Activated naive CD8-positive, alpha-beta T cell treated with anti-CD3 and anti-CD28 coated beads for 36 hours (primary cell): ENCODE measurements around the gene ANKS6. TPM values are rescaled to one million over a fixed set of nuclear protein-coding genes. Genes with fewer than 3 reads are reported as not detected.
A peak's percentile ranks its signal among the peaks of the same experiment; 100 is the strongest.

Source experiments
- DNase-seq: peaks from one replicate; pipeline ENCODE4 v3.0.0; 2021
- H3K27ac Mint-ChIP-seq: one replicate; pipeline ENCODE4 v1.8.0; 2022; ENCODE audit warnings: mild to moderate bottlenecking, moderate library complexity, mixed read lengths
- H3K27me3 Mint-ChIP-seq: one replicate; pipeline ENCODE4 v1.8.0; 2022; ENCODE audit warnings: mild to moderate bottlenecking, mixed read lengths
- H3K36me3 Mint-ChIP-seq: one replicate; pipeline ENCODE4 v1.8.0; 2021; ENCODE audit warnings: mild to moderate bottlenecking, mixed read lengths
- H3K4me1 Mint-ChIP-seq: one replicate; pipeline ENCODE4 v1.8.0; 2021; ENCODE audit warnings: mixed read lengths
- H3K4me3 Mint-ChIP-seq: one replicate; pipeline ENCODE4 v1.8.0; 2022; ENCODE audit warnings: mild to moderate bottlenecking, moderate library complexity, mixed read lengths
- H3K9me3 Mint-ChIP-seq: one replicate; pipeline ENCODE4 v1.8.0; 2022; ENCODE audit warnings: mixed read lengths
- total RNA-seq, 2 experiments: library from RNA; stranded (reverse); gene quantifications; one replicate each; pipeline ENCODE4 v1.2.3, GENCODE V29; 2021

ANKS6 gene
- total RNA-seq, 2 experiments from 2014 or later = 17.9 to 21.8 TPM

DNA sequence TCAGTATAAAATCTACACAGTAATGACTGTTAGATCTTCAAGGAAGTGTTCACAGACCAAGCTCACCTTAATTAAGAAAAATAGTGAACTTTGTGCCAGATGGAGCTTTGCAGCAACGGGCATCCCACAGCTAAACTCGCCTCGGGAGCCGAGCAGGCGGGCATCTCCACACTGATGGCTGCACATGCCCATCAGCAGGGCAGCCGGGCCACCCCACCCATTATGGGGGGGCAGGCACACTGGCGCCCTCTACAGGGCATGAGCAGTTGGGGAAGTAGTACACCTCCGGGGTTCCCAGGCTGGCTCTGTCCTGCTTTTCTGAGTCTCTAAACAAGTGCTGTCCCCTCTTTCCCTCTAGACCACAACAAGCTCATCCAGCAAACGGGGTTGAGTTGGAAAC, 21.6 kb downstream of the ANKS6 start:
- H3K9me3 Mint-ChIP-seq = no peaks in the 10 kb centered on the region
- H3K27ac Mint-ChIP-seq = no peak overlapping the region
- no peak overlapping the region for H3K4me3 Mint-ChIP-seq
- H3K36me3 Mint-ChIP-seq = peaks cover 25% of the 10 kb centered on the region
- H3K4me1 Mint-ChIP-seq = no peaks in the 10 kb centered on the region
- H3K27me3 Mint-ChIP-seq = no peaks in the 10 kb centered on the region
- DNase-seq = peak; percentile 23

DNA sequence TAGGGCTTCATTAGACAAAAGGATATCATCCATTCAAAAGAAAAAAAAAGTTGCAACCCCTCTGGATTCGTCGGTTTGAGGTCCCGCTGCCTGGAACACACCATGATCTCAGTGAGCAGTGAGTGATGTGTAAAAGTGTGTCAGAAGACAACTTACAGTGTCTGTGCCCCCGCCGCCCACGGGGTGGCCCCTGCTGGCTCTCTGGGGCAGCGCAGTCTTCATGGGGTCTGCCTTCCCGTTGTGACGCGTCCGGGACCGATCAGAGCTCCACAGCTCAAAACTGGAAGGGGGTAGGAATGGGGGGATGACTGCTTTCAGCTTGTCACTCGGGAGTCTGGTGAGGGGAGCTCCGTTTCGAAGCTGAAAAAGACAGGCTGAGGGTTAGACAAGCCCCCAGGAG, 22.6 kb downstream of the ANKS6 start:
- no peaks in the 10 kb centered on the region for H3K27me3 Mint-ChIP-seq
- H3K36me3 Mint-ChIP-seq = peaks cover 25% of the 10 kb centered on the region
- H3K4me3 Mint-ChIP-seq = no peak overlapping the region
- H3K9me3 Mint-ChIP-seq = no peaks in the 10 kb centered on the region
- no peak for DNase-seq
- no peak overlapping the region for H3K27ac Mint-ChIP-seq
- no peaks in the 10 kb centered on the region for H3K4me1 Mint-ChIP-seq

DNA sequence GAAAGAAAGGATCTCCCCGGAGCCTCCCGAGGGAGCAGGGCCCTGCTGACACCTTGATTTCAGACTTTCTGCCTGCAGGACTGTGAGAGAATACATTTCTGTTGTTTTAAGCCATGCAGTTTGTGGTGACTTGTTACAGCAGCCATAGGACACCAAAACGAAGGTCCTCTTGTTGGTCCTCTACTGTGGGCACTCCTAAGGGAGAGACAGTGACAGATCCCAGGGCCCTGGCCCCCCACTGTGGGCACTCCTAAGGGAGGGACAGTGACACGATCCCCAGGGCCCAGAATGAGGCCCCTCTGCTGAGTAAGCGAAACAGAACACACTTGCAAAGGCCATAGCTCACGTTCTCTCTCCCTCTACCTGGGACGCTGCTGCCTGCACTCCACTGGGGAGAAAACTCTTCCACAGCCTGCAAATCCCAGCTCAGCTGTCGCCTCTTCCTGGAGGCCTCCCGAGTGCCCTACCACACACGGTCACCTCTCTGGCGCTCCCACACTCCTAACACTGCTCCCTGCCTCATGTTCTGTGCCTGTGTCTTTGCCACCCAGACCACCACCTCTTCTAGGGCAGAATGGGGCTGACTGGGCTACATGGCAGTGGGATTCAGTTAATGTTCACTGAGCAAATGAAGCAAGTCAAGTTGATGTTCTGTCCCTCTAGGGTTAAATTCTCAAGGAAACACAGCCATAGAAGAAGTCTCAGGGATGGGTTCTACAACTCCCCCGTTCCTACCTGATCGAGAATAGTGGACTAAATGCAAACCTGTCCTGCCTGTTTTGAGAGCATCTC, 23.8 kb downstream of the ANKS6 start:
- H3K36me3 Mint-ChIP-seq = peaks cover 22% of the 10 kb centered on the region
- H3K4me1 Mint-ChIP-seq = no peaks in the 10 kb centered on the region
- no peak overlapping the region for H3K27ac Mint-ChIP-seq
- H3K9me3 Mint-ChIP-seq = no peaks in the 10 kb centered on the region
- H3K4me3 Mint-ChIP-seq = no peak overlapping the region
- H3K27me3 Mint-ChIP-seq = no peaks in the 10 kb centered on the region
- DNase-seq = no peak

DNA sequence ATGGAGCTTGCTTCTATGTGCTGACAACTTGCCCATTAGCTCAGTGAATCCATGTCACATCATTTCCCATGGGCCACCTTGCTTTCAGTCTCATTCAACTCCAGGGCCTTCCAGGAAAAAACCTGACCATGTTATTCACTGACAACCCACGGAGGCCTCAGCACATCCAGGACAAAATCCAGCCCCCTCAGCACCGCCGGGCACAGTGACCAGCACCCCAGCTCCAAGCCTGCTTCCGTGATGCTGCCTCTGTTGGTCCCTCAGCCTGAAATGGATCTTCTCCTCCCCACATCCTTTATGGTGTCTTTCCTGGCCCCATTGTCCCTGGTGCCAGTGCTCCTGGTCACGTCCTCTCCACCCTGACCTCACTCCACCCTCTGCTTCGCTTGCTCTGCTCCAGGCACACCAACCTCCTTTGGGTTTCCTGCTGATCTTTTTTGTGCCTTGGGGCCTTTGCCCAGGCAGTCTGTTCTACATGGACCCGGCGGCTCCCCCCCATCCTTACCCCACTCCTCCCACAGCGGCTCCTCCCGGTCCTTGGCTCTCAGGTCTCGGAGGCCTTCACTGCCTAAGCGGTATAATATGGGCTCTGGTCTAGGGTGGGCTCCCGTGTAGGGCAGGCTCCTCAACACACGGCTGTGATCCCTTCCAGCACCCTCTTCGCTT, 25.0 kb downstream of the ANKS6 start:
- peaks cover 29% of the 10 kb centered on the region for H3K36me3 Mint-ChIP-seq
- H3K27ac Mint-ChIP-seq = no peak overlapping the region
- no peaks in the 10 kb centered on the region for H3K4me1 Mint-ChIP-seq
- H3K9me3 Mint-ChIP-seq = no peaks in the 10 kb centered on the region
- no peaks in the 10 kb centered on the region for H3K27me3 Mint-ChIP-seq
- no peak overlapping the region for H3K4me3 Mint-ChIP-seq
- no peak for DNase-seq

DNA sequence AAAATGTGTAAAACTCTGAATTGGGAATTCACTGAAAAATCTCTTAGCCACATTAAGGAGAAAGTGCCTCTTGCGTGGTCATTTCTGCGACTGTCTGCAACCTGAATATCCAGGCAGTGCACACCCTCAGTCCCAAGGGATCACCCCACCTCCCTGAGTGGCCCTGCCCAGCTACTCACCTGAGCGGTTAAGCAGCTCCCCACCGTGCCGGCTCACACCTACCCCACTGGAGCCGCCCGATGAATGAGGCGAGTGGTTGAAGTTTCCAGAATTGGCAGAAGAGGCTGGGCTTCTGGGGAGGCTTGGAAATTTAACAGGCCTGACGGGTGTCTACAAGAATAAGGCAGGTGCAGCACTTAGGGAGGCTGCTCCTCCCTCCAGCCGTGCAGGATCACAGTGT, 25.6 kb downstream of the ANKS6 start:
- DNase-seq = no peak
- no peak overlapping the region for H3K27ac Mint-ChIP-seq
- H3K4me1 Mint-ChIP-seq = no peaks in the 10 kb centered on the region
- no peak overlapping the region for H3K4me3 Mint-ChIP-seq
- H3K36me3 Mint-ChIP-seq = peaks cover 33% of the 10 kb centered on the region
- no peaks in the 10 kb centered on the region for H3K27me3 Mint-ChIP-seq
- no peaks in the 10 kb centered on the region for H3K9me3 Mint-ChIP-seq

DNA sequence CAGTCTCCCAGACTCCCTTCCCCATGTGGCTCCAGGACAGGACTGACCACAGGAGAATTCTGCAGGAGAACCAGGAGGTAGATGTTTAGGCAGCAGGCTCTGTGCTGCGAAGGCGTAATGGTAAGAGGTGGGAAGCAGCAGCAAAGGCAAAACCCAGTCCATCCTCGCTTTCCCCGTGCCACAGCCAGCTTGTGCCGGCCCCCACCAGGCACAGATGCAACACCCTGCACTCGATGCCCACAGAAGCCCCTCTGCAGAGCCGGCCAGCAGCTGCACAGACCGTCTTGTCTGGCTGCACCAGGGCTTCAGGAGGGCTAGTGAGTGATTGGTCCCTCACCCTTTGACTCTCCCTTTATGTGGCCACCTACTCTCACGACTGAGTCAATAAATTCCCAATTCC, 28.0 kb downstream of the ANKS6 start:
- no peaks in the 10 kb centered on the region for H3K4me1 Mint-ChIP-seq
- no peak overlapping the region for H3K27ac Mint-ChIP-seq
- peaks cover 47% of the 10 kb centered on the region for H3K36me3 Mint-ChIP-seq
- DNase-seq = no peak
- H3K27me3 Mint-ChIP-seq = no peaks in the 10 kb centered on the region
- H3K4me3 Mint-ChIP-seq = no peak overlapping the region
- H3K9me3 Mint-ChIP-seq = peaks cover 5% of the 10 kb centered on the region

DNA sequence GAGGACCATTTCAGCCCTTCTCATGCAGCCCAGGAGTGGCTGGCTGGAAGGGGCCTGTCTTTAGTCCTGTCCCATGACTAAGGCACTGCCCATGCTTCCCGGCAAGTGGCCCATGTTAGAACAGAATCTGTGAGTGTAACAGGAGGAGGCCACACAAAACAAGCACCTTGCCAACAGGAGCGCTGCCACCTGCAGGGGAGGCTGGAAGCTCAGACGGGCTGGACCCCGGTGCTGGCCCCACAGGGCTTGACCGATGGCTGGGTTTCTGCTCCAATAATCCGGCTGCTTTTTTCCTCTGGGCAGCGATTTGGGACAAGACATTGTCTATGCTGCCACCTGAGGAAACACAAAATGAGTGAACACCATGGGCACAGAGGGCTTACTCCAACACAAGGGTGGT, 28.4 kb downstream of the ANKS6 start:
- Mint-ChIP-seq H3K4me3 (no peak overlapping the region), H3K4me1 (no peaks in the 10 kb centered on the region), H3K36me3 (peaks cover 50% of the 10 kb centered on the region), H3K27ac (no peak overlapping the region), H3K27me3 (no peaks in the 10 kb centered on the region), H3K9me3 (peaks cover 5% of the 10 kb centered on the region)
- DNase-seq = no peak

DNA sequence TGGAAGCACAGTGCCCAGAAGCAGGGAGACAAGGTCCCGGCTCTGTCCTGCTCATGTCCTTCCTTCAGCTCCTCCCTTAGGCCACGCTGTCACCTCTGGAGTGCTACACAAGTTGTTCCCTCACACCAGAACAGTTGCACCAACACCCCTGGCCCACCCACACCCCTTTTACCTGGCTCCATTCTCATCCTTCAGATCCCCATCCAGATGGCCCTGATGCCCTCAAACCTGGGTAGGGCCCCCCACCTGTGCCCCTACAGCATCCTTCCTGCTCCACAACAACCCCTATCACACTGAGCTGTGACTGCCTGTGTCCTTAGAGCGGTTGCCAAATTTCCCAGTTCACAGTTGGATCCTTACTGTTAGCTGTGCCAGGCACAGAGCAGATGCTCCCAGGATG, 29.2 kb downstream of the ANKS6 start:
- no peak overlapping the region for H3K4me3 Mint-ChIP-seq
- no peak overlapping the region for H3K27ac Mint-ChIP-seq
- no peaks in the 10 kb centered on the region for H3K27me3 Mint-ChIP-seq
- no peak for DNase-seq
- H3K9me3 Mint-ChIP-seq = peaks cover 5% of the 10 kb centered on the region
- H3K4me1 Mint-ChIP-seq = no peaks in the 10 kb centered on the region
- H3K36me3 Mint-ChIP-seq = peaks cover 55% of the 10 kb centered on the region

DNA sequence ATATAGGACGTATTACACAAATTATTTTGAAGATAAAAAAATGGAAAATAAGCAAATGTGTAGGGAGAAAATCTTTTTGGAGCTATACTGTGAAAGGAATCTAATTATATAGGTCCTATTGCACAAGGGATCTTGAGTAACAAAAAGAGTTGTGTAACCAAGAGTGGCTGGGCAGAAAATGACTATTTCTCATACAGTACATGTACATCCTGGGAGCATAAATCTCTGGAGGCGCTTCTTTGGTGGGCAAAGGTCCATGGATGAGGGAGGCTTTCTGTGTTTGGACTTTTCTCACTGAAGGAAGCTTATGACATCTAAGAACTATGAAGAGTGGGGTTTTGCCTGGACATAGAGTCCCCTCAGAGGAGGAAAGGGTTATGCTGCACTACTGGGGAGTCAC, 29.8 kb downstream of the ANKS6 start:
- H3K9me3 Mint-ChIP-seq = peaks cover 5% of the 10 kb centered on the region
- no peak overlapping the region for H3K27ac Mint-ChIP-seq
- H3K27me3 Mint-ChIP-seq = no peaks in the 10 kb centered on the region
- no peaks in the 10 kb centered on the region for H3K4me1 Mint-ChIP-seq
- no peak for DNase-seq
- H3K4me3 Mint-ChIP-seq = no peak overlapping the region
- peaks cover 56% of the 10 kb centered on the region for H3K36me3 Mint-ChIP-seq

DNA sequence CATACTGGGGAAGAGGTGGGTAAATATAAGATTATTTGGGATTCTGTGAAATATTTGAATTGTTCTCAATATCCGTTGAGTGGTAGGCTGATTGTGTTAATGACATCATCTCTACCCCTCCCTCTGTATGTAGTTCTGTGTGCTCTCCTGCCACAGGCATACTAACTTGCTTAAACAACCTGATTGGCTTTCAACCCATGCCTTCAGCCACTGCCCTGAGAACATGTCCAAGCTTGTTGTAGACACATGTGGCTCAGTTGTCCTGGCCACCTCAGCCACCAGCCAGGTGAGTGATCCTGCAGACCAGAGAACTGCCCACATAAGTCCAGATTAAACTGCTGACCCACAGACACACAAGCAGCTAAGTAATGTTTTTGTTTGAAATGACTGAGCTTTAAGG, 31.1 kb downstream of the ANKS6 start:
- Mint-ChIP-seq H3K4me3 (no peak overlapping the region), H3K36me3 (peaks cover 55% of the 10 kb centered on the region), H3K27me3 (no peaks in the 10 kb centered on the region), H3K9me3 (peaks cover 5% of the 10 kb centered on the region), H3K27ac (no peak overlapping the region), H3K4me1 (no peaks in the 10 kb centered on the region)
- no peak for DNase-seq

DNA sequence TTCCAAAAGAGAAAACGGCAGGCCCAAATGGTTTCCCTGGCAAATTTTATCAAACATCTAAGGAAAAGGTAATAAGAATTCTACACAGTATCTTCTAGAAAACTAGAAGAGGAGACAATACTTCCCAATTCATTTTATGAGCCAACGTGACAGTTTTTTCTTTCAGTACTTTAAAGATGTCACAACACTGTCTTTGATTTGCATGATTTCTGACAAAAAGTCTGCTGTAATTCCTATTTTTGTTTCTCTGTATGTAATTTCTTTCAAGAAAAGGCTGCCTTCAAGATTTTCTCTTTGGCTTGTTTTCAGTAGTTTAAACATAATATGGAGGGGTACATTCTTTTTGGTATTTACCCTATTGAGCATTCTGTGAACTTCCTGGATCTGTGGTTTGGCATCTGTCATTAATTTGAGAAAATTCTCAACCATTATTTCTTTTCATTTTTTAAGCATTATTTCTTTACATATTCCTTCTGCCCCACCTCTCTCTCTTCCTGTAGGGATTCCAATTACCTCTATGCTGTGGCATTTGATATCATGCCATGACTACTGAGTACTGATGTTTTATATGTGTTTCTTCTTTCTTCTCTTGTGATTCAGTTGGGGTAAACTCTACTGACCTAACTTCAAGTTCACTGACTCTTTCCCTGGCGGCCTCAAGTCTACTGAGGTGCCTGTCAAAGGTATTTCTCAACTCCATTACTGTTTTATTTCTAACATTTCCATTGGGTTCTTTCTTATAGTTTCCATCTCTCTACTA, 32.2 kb downstream of the ANKS6 start:
- DNase-seq = no peak
- H3K27ac Mint-ChIP-seq = no peak overlapping the region
- no peaks in the 10 kb centered on the region for H3K27me3 Mint-ChIP-seq
- H3K4me3 Mint-ChIP-seq = no peak overlapping the region
- peaks cover 6% of the 10 kb centered on the region for H3K9me3 Mint-ChIP-seq
- no peaks in the 10 kb centered on the region for H3K4me1 Mint-ChIP-seq
- peaks cover 57% of the 10 kb centered on the region for H3K36me3 Mint-ChIP-seq

DNA sequence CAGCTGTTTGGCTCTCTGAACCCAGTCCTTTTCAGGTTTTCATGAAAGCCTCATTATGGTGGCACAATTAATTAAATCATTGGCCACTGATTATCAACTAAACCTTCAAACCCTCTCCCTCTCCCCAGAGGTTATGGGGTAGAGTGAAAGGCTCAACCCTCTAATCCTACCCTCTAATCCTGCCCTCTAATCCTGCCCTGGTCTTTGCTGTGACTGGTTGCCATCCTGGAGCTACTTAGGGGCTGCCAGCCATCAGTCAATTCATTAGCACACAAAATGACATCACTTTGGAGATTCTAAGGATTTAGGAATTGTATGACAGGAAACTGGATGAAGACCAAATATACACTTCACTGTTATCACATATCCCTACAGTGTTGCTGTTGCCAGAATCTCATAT, 36.1 kb downstream of the ANKS6 start:
- no peaks in the 10 kb centered on the region for H3K27me3 Mint-ChIP-seq
- no peak overlapping the region for H3K27ac Mint-ChIP-seq
- H3K4me1 Mint-ChIP-seq = no peaks in the 10 kb centered on the region
- peaks cover 11% of the 10 kb centered on the region for H3K9me3 Mint-ChIP-seq
- DNase-seq = no peak
- peaks cover 61% of the 10 kb centered on the region for H3K36me3 Mint-ChIP-seq
- no peak overlapping the region for H3K4me3 Mint-ChIP-seq

DNA sequence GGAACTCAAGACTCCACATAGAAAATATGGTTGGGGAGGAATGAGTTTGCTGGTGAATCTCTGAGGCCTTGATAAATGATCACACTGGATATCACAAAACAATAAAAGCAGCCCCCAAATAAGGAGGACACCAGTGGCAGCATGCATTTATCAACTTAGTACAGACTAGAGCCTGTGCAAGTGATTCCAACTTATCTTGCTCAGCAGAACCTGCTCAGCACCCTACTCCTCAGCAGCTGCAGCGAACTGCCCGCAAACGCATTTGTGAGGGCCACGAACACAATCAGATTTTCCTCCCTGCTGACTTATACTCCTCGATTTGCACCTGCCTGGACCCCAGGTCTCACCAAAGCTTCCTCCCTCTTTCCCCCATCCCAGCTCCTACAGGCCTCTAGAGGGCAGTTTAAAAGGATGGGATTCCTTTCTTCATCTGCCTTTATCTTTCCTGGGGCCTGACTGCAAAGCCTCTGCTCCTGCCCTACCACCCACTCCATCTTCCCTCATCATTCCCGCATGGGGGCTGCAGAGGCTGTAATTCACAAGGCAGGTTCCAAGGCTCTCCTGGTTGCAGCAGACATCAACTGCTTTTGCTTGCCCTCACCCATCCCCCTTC, 41.2 kb downstream of the ANKS6 start:
- Mint-ChIP-seq H3K27me3 (no peaks in the 10 kb centered on the region), H3K4me3 (no peak overlapping the region), H3K4me1 (no peaks in the 10 kb centered on the region), H3K36me3 (peaks cover 45% of the 10 kb centered on the region), H3K9me3 (peaks cover 7% of the 10 kb centered on the region), H3K27ac (no peak overlapping the region)
- DNase-seq = no peak

DNA sequence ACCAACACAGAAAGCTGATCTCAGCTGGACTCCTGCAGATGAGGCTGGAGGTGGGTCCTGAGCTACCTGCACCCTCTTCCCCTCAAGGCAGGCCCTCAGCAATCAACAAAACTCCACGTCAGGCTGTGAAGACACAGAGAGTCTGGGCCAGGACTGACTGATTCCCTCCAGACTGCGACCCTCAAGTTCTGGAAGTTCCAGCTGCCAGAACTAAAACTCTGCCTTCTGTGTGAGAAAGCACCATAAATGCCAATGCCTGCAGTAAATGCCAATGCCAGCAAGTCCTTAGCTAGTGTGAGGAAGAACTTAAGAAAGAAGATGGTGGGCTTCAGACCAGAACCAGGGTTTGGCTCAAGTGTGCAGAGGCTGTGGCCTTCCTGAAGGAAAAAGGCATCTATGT, 45.1 kb downstream of the ANKS6 start:
- DNase-seq = no peak
- Mint-ChIP-seq H3K27me3 (no peaks in the 10 kb centered on the region), H3K4me1 (no peaks in the 10 kb centered on the region), H3K27ac (no peak overlapping the region), H3K9me3 (peaks cover 4% of the 10 kb centered on the region), H3K4me3 (no peak overlapping the region), H3K36me3 (peaks cover 43% of the 10 kb centered on the region)

DNA sequence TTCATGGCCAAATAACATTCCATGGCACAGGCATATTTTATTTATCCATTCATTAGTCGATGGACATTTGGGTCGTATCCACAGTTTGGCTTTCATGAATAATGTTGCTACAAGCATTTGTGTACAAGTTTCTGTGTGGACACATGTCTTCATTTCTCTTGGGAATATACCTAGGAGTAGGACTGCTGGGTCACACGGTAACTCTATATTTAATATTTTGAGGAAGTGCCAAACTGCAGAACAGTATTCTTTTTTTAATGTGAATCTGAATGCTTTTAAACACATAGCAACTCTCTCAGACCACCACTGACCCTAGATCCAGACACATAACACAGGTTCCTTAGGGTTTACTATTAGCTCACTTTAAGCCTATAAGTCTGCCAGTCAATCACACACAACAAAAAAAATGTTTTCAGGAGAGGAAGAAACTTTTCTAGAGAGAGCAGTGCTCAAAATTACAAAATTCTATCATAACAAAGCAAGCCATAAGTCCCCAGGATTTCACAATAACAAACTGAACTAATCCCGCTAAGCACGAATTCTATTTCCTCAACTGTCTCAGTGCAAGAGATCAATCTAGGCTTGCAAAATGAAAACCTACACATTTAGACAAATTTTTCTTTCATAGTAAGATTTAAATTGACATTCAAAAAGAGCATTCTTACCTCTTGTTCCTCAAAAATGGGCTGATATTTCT, 45.8 kb downstream of the ANKS6 start:
- no peaks in the 10 kb centered on the region for H3K4me1 Mint-ChIP-seq
- H3K4me3 Mint-ChIP-seq = no peak overlapping the region
- H3K27me3 Mint-ChIP-seq = no peaks in the 10 kb centered on the region
- no peak for DNase-seq
- peaks cover 4% of the 10 kb centered on the region for H3K9me3 Mint-ChIP-seq
- peaks cover 37% of the 10 kb centered on the region for H3K36me3 Mint-ChIP-seq
- H3K27ac Mint-ChIP-seq = no peak overlapping the region
